GM23338 (cell line): ENCODE measurements around the gene PIK3C3.

Source experiments
- CREB1 ChIP-seq: fragments of 250-450 bp; sonication (Bioruptor Pico); IDR thresholded peaks from 2 replicates; pipeline ENCODE4 v1.5.0; 2020; ENCODE audit warnings: low read depth, mild to moderate bottlenecking, moderate library complexity
- CTCF ChIP-seq, 2 experiments: fragments of 200-600 bp in 1 of 2; sonication (generic) in 1 of 2; conservative IDR thresholded peaks; 2 replicates each; pipeline versions ENCODE4 v1.5.1 to v1.6.1; 2016 to 2017; ENCODE audit warnings: antibody characterized with exemption in 2 of 2, low read depth in 2 of 2, mild to moderate bottlenecking in 2 of 2, moderate library complexity in 1 of 2
- ETS1 ChIP-seq: IDR thresholded peaks from 2 replicates; pipeline ENCODE4 v1.6.1; 2016; ENCODE audit warnings: antibody characterized with exemption
- EZH2 ChIP-seq: fragments of 200-600 bp; sonication (generic); IDR thresholded peaks from one replicate; pipeline ENCODE4 v1.8.0; 2017; ENCODE audit warnings: antibody characterized with exemption, mild to moderate bottlenecking, low read depth; ENCODE audit not compliant: unreplicated experiment
- EZH2phosphoT487 ChIP-seq: fragments of 200-600 bp; sonication (generic); IDR thresholded peaks from one replicate; pipeline ENCODE4 v1.8.1; 2018; ENCODE audit warnings: antibody characterized with exemption; ENCODE audit not compliant: unreplicated experiment
- JUNB ChIP-seq: IDR thresholded peaks from one replicate; pipeline ENCODE4 v1.6.1; 2016; ENCODE audit warnings: antibody characterized with exemption; ENCODE audit not compliant: unreplicated experiment
- POLR2AphosphoS5 ChIP-seq: IDR thresholded peaks from 2 replicates; pipeline ENCODE4 v1.6.1; 2016; ENCODE audit warnings: antibody characterized with exemption, low read depth
- REST ChIP-seq: IDR thresholded peaks from one replicate; pipeline ENCODE4 v1.6.1; 2018; ENCODE audit warnings: antibody characterized with exemption; ENCODE audit not compliant: unreplicated experiment
- STAT1 ChIP-seq: IDR thresholded peaks from one replicate; pipeline ENCODE4 v1.6.1; 2016; ENCODE audit warnings: antibody characterized with exemption; ENCODE audit not compliant: unreplicated experiment
- ZNF114 ChIP-seq: fragments of 250-450 bp; sonication (Bioruptor Pico); IDR thresholded peaks from 2 replicates; pipeline ENCODE4 v1.5.0; 2020; ENCODE audit warnings: mild to moderate bottlenecking, moderate library complexity
- ZNF331 ChIP-seq: fragments of 250-450 bp; sonication (Bioruptor Pico); IDR thresholded peaks from 2 replicates; pipeline ENCODE4 v1.5.0; 2020; ENCODE audit warnings: low read depth, mild to moderate bottlenecking, moderate library complexity
- TF ChIP-seq, protein P1 (sequence below): fragments of 250-450 bp; sonication (Bioruptor Pico); IDR thresholded peaks from 2 replicates; pipeline ENCODE4 v1.5.0; 2020; ENCODE audit warnings: mild to moderate bottlenecking, moderate library complexity

DNA sequence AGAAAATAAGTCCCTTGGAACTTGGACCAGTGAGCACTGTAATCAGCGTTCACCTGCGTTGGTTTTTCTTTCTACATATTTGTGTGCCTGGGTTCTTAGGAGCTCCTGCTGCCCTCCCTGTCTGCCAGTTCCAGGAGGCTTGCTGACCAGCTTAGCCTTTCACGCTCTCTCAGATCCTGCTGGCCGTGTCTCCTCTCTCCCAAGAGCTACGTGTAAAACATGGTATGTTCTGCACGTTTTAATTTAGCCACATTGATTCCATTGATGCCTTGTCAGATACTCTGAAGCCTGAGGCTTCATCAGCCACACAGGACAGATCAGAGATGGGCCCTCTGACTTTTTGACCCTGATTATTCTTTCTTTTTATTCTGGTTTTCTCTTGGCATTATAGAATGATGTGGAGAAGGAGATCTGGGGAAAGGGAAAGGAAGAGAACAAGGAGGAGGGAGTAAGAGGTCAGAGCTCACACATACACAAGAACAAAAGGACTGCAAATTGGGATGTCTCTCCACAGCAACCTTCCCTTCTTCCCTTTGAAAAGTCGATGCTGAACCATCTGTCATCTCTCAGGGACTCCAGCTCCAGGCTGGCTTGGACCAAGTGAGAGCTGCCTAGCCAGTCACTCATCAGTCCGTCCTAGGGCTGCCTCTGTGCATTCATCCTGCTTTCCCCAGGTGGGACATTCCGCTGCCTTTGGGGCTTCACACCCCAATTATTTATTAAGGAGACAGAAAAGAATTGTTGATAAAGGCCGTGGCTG, 152.8 kb downstream of the PIK3C3 start:
- no peak for TF ChIP-seq CREB1 (CRISPR knock-in tag)
- TF ChIP-seq CTCF (conservative IDR thresholded peaks at IDR 0.05; ENCODE audit: low read depth in 2 of 2) = no peak
- no peak for TF ChIP-seq REST
- no peak for TF ChIP-seq EZH2
- TF ChIP-seq POLR2AphosphoS5 = no peak
- no peak for TF ChIP-seq JUNB
- no peak for TF ChIP-seq ETS1
- TF ChIP-seq EZH2phosphoT487 = no peak
- no peak for TF ChIP-seq ZNF114 (CRISPR knock-in tag)
- no peak for TF ChIP-seq STAT1
- TF ChIP-seq, protein P1, sequence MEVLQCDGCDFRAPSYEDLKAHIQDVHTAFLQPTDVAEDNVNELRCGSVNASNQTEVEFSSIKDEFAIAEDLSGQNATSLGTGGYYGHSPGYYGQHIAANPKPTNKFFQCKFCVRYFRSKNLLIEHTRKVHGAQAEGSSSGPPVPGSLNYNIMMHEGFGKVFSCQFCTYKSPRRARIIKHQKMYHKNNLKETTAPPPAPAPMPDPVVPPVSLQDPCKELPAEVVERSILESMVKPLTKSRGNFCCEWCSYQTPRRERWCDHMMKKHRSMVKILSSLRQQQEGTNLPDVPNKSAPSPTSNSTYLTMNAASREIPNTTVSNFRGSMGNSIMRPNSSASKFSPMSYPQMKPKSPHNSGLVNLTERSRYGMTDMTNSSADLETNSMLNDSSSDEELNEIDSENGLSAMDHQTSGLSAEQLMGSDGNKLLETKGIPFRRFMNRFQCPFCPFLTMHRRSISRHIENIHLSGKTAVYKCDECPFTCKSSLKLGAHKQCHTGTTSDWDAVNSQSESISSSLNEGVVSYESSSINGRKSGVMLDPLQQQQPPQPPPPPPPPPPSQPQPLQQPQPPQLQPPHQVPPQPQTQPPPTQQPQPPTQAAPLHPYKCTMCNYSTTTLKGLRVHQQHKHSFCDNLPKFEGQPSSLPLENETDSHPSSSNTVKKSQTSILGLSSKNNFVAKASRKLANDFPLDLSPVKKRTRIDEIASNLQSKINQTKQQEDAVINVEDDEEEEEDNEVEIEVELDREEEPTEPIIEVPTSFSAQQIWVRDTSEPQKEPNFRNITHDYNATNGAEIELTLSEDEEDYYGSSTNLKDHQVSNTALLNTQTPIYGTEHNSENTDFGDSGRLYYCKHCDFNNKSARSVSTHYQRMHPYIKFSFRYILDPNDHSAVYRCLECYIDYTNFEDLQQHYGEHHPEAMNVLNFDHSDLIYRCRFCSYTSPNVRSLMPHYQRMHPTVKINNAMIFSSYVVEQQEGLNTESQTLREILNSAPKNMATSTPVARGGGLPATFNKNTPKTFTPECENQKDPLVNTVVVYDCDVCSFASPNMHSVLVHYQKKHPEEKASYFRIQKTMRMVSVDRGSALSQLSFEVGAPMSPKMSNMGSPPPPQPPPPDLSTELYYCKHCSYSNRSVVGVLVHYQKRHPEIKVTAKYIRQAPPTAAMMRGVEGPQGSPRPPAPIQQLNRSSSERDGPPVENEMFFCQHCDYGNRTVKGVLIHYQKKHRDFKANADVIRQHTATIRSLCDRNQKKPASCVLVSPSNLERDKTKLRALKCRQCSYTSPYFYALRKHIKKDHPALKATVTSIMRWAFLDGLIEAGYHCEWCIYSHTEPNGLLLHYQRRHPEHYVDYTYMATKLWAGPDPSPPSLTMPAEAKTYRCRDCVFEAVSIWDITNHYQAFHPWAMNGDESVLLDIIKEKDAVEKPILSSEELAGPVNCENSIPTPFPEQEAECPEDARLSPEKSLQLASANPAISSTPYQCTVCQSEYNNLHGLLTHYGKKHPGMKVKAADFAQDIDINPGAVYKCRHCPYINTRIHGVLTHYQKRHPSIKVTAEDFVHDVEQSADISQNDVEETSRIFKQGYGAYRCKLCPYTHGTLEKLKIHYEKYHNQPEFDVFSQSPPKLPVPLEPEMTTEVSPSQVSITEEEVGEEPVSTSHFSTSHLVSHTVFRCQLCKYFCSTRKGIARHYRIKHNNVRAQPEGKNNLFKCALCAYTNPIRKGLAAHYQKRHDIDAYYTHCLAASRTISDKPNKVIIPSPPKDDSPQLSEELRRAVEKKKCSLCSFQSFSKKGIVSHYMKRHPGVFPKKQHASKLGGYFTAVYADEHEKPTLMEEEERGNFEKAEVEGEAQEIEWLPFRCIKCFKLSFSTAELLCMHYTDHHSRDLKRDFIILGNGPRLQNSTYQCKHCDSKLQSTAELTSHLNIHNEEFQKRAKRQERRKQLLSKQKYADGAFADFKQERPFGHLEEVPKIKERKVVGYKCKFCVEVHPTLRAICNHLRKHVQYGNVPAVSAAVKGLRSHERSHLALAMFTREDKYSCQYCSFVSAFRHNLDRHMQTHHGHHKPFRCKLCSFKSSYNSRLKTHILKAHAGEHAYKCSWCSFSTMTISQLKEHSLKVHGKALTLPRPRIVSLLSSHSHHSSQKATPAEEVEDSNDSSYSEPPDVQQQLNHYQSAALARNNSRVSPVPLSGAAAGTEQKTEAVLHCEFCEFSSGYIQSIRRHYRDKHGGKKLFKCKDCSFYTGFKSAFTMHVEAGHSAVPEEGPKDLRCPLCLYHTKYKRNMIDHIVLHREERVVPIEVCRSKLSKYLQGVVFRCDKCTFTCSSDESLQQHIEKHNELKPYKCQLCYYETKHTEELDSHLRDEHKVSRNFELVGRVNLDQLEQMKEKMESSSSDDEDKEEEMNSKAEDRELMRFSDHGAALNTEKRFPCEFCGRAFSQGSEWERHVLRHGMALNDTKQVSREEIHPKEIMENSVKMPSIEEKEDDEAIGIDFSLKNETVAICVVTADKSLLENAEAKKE = no peak
- TF ChIP-seq ZNF331 (CRISPR knock-in tag) = no peak
